Suprapubic skin (tissue), 4 donors: ENCODE results near the gene LRRC25. TPM values are rescaled to one million over a fixed set of nuclear protein-coding genes. Genes with fewer than 3 reads are reported as not detected.
A peak's percentile ranks its signal among the peaks of the same experiment; 100 is the strongest.

Experiments used
- DNase-seq, 2 donors: peaks; one replicate each; pipeline ENCODE4 v3.0.0-alpha.2; 2019; ENCODE audit warnings: low spot score in 2 of 2
- H3K27ac ChIP-seq: fragments of 200-600 bp; sonication (generic); one replicate; pipeline ENCODE4 v1.5.1; 2019
- H3K27me3 ChIP-seq: fragments of 200-600 bp; sonication (generic); one replicate; pipeline ENCODE4 v1.5.1; 2019
- H3K36me3 ChIP-seq: fragments of 200-600 bp; sonication (generic); one replicate; pipeline ENCODE4 v1.5.1; 2019
- H3K4me1 ChIP-seq: fragments of 200-600 bp; sonication (generic); one replicate; pipeline ENCODE4 v1.5.1; 2019
- H3K4me3 ChIP-seq: fragments of 200-600 bp; sonication (generic); one replicate; pipeline ENCODE4 v1.5.1; 2019; ENCODE audit warnings: mild to moderate bottlenecking
- H3K9me3 ChIP-seq: fragments of 200-600 bp; sonication (generic); one replicate; pipeline ENCODE4 v1.5.1; 2019
- EP300 ChIP-seq: sonication (generic); formaldehyde crosslinking; IDR thresholded peaks from one replicate; pipeline ENCODE4 v1.6.1; 2017; ENCODE audit warnings: antibody characterized with exemption
- POLR2A ChIP-seq, 2 donors: fragments of 450-650 bp; IDR thresholded peaks; one replicate each; pipeline ENCODE4 v1.6.1; 2017; ENCODE audit warnings: antibody characterized with exemption in 2 of 2, mild to moderate bottlenecking in 2 of 2, moderate library complexity in 2 of 2
- POLR2AphosphoS5 ChIP-seq, 3 donors: sonication (generic); formaldehyde crosslinking; IDR thresholded peaks; one replicate each; pipeline ENCODE4 v1.6.1; 2017; ENCODE audit warnings: antibody characterized with exemption in 3 of 3
- WGBS: methylation state at CpG from one replicate; pipeline ENCODE4 v1.1.5; 2018; 5-methylcytosine and 5-hydroxymethylcytosine counted together
- total RNA-seq, 4 donors: library from RNA; depleted of rRNA; stranded (reverse); fragments of >200 nt; gene quantifications; one replicate each; pipeline ENCODE4 v1.1.0, GENCODE V29; 2016
- TF ChIP-seq, protein P1 (sequence below), 2 donors: fragments of 200-600 bp in 1 of 2; fragments of 450-650 bp in 1 of 2; sonication (generic) in 1 of 2; IDR thresholded peaks; one replicate each; pipeline ENCODE4 v1.5.1; 2016 to 2019; ENCODE audit warnings: antibody characterized with exemption in 2 of 2, mild to moderate bottlenecking in 1 of 2, moderate library complexity in 1 of 2

The LRRC25 gene
- total RNA-seq, 4 donors from 2014 or later = 0.59 to 0.79 (median 0.73) TPM; not detected in 1

DNA sequence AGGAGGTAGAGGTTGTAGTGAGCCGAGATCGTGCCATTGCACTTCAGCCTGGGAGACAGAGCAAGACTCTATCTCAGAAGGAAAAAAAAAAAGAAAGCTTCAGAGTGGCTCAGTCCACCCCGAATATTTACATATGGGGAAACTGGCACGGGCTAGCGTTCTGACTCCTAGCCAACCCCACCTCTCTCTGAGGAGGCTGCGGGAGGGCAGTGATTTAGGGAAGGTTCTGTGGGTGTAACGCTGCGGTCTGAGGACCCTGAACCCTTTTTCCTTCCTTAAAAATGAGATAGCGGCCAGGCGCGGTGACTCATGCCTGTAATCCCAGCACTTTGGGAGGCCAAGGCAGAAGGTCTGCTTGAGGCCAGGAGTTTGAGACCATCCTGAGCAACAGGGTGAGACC lies 5.0 kb downstream of the LRRC25 start:
- no peaks in the 10 kb centered on the region for H3K9me3 ChIP-seq
- peaks cover 6% of the 10 kb centered on the region for H3K27me3 ChIP-seq
- no peaks in the 10 kb centered on the region for H3K36me3 ChIP-seq
- no peak overlapping the region for H3K27ac ChIP-seq
- peaks cover 19% of the 10 kb centered on the region for H3K4me1 ChIP-seq
- no peak for TF ChIP-seq POLR2AphosphoS5 (IDR thresholded peaks at IDR 0.05)
- TF ChIP-seq POLR2A (IDR thresholded peaks at IDR 0.05) = no peak
- no peak for TF ChIP-seq EP300
- TF ChIP-seq, protein P1, sequence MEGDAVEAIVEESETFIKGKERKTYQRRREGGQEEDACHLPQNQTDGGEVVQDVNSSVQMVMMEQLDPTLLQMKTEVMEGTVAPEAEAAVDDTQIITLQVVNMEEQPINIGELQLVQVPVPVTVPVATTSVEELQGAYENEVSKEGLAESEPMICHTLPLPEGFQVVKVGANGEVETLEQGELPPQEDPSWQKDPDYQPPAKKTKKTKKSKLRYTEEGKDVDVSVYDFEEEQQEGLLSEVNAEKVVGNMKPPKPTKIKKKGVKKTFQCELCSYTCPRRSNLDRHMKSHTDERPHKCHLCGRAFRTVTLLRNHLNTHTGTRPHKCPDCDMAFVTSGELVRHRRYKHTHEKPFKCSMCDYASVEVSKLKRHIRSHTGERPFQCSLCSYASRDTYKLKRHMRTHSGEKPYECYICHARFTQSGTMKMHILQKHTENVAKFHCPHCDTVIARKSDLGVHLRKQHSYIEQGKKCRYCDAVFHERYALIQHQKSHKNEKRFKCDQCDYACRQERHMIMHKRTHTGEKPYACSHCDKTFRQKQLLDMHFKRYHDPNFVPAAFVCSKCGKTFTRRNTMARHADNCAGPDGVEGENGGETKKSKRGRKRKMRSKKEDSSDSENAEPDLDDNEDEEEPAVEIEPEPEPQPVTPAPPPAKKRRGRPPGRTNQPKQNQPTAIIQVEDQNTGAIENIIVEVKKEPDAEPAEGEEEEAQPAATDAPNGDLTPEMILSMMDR (IDR thresholded peaks at IDR 0.05) = no peak
- WGBS = 64% methylated on average over 11 of the region's 11 CpGs
- H3K4me3 ChIP-seq = no peak overlapping the region
- DNase-seq = no peak

DNA sequence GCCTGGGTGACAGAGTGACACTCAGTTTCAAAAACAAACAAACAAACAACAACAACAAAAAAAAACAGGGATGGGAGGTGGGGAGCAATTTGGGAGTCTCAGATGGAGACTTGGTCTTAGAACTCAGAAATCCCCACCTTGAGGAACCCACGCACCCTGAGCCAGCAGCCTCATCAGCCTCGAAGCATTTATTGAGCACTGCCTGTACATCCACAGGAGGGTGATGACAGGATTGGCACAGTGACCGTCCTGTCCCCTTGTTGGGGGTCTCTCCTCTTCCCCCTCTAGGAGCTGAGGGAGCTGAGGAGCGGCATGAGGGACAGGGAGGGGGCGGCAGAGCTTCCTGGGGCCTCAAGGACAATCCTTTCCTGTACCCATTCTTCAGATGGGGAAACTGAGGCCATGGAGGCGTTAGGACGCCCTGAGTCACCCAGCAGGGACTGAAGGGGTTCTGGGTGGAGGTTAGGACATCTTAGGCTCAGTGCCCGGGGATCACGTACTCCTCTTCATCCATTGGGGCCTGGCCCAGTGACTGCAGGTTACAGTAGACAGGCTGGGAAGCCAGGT lies 5.8 kb downstream of the LRRC25 start:
- peaks cover 23% of the 10 kb centered on the region for H3K4me1 ChIP-seq
- H3K27me3 ChIP-seq = no peaks in the 10 kb centered on the region
- TF ChIP-seq POLR2AphosphoS5 (IDR thresholded peaks at IDR 0.05) (no peak), POLR2A (IDR thresholded peaks at IDR 0.05) (no peak), EP300 (no peak)
- TF ChIP-seq, protein P1 (IDR thresholded peaks at IDR 0.05) = no peak
- H3K36me3 ChIP-seq = no peaks in the 10 kb centered on the region
- H3K4me3 ChIP-seq = no peak overlapping the region
- H3K9me3 ChIP-seq = no peaks in the 10 kb centered on the region
- no peak for DNase-seq
- H3K27ac ChIP-seq = no peak overlapping the region
- 62% methylated on average over 9 of the region's 9 CpGs for WGBS

DNA sequence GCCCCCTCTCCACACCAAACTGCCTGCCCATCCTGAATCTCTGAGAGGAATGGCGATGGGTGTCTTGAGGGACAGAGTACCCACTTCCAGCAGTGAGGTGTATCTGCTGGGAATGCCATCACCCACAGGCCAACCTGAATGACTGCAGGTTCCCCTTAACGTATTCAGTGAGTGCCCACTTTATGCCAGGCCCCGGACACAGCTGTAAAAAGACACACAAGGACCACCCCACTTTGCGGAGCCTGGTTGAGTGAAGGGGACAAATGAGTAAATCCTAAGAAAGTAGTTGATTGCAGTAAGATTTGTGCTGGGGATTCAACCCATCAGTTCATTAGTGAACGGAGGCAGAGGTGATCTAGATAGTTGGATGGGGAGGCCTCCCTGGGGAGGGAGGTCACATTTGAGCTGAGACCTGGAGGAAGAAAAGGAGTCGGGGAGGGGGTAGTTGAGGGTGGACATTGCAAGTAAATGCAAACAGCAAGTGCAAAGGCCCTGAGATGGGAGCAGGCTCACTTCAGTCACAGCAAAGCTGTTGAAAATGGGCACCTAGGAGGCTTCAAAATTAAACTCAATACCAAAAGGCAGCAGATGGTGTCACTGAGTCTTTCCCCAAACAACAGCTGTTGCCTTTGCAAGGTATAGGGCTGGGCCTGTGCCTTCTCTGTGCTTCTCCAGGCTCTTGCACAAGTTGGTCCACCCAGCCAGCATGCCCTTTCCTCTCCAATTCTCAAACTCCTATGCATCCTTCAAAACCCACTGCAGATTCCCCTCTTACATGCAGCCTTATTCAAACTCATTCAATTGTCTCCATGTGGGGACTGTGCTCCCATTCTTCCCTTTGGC lies 7.1 kb downstream of the LRRC25 start:
- Histone ChIP-seq H3K27ac (no peak overlapping the region), H3K36me3 (no peaks in the 10 kb centered on the region), H3K4me1 (peaks cover 32% of the 10 kb centered on the region), H3K4me3 (no peak overlapping the region), H3K27me3 (peaks cover 8% of the 10 kb centered on the region), H3K9me3 (no peaks in the 10 kb centered on the region)
- no peak for DNase-seq
- no peak for TF ChIP-seq POLR2AphosphoS5 (IDR thresholded peaks at IDR 0.05)
- TF ChIP-seq EP300 = no peak
- TF ChIP-seq, protein P1 (IDR thresholded peaks at IDR 0.05) = no peak
- TF ChIP-seq POLR2A (IDR thresholded peaks at IDR 0.05) = no peak
- 80% methylated on average over 6 of the region's 6 CpGs for WGBS

DNA sequence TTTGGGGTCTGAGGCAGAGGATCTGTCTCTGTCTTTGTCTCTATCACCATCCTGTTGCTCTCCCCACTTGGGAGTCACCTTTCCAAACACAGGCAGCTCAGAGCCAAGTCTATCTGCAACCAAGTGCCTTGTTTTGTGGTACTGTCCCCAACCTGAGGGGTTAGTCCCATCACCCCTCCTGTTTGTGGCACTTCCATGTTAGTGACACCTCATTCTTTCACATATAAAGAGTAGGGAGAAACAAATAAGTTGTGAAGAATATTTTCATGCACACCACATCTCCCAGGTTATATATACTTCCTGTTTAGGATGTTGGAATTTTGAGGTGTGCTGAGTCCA lies 7.7 kb downstream of the LRRC25 start:
- Histone ChIP-seq H3K4me3 (no peak overlapping the region), H3K9me3 (no peaks in the 10 kb centered on the region), H3K27me3 (peaks cover 8% of the 10 kb centered on the region), H3K27ac (no peak overlapping the region), H3K4me1 (peaks cover 32% of the 10 kb centered on the region), H3K36me3 (no peaks in the 10 kb centered on the region)
- no peak for TF ChIP-seq POLR2A (IDR thresholded peaks at IDR 0.05)
- TF ChIP-seq, protein P1 (IDR thresholded peaks at IDR 0.05) = no peak
- TF ChIP-seq POLR2AphosphoS5 (IDR thresholded peaks at IDR 0.05) = no peak
- TF ChIP-seq EP300 = no peak
- DNase-seq = no peak

DNA sequence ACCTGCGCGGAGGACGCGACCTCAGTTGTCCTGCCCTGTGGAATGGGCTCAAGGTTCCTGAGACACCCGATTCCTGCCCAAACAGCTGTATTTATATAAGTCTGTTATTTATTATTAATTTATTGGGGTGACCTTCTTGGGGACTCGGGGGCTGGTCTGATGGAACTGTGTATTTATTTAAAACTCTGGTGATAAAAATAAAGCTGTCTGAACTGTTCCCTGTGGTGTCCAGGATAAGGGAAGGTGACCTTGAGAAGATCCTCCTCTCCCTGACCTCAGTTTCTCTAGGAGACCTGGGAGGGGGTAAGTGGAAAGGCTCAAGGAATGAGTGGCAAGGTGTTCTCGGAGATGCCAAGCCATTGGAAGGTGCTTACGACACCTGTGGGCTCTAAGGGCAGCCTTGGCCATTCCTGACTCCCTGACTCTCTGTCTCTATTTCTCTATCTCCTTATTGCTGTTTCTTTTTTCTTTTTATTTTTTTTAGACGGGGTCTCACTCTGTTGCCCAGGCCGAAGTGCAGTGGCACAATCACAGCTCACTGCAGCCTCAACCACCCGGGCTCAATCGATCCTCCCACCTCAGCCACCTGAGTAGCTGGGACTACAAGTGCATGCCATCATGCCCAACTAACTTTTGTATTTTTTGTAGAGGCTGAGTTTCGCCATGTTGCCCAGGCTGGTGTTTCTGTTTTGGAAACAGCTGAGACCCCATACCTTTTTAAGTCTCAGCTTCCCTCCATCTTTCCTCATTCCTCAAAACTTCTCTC lies 8.3 kb downstream of the LRRC25 start:
- Histone ChIP-seq H3K9me3 (no peaks in the 10 kb centered on the region), H3K4me3 (peak overlapping the region; percentile 37), H3K27ac (no peak overlapping the region), H3K4me1 (peaks cover 32% of the 10 kb centered on the region), H3K36me3 (no peaks in the 10 kb centered on the region), H3K27me3 (peaks cover 8% of the 10 kb centered on the region)
- WGBS = 80% methylated on average over 13 of the region's 13 CpGs
- TF ChIP-seq POLR2A (IDR thresholded peaks at IDR 0.05) (no peak), POLR2AphosphoS5 (IDR thresholded peaks at IDR 0.05) (no peak), EP300 (no peak)
- TF ChIP-seq, protein P1 (IDR thresholded peaks at IDR 0.05) = no peak
- no peak for DNase-seq
